KMS-11 (cell line): ENCODE data around the gene G6PC1.

Source experiments
- H2AFZ ChIP-seq: fragments of 200-600 bp; sonication (generic); 2 replicates; pipeline ENCODE4 v1.6.1; 2016; ENCODE audit warnings: antibody characterized with exemption, mixed run types, low read depth
- H3K27ac ChIP-seq: fragments of 200-600 bp; sonication (generic); 2 replicates; pipeline ENCODE4 v1.6.1; 2016; ENCODE audit warnings: mild to moderate bottlenecking, mixed run types
- H3K27me3 ChIP-seq: fragments of 200-600 bp; sonication (generic); 2 replicates; pipeline ENCODE4 v1.6.1; 2017; ENCODE audit warnings: mild to moderate bottlenecking, low read depth, mixed run types, moderate library complexity; ENCODE audit not compliant: insufficient read depth
- H3K36me3 ChIP-seq: fragments of 200-600 bp; sonication (generic); 2 replicates; pipeline ENCODE4 v1.6.1; 2017; ENCODE audit warnings: mild to moderate bottlenecking, mixed run types; ENCODE audit not compliant: insufficient read depth
- H3K4me1 ChIP-seq: fragments of 200-600 bp; sonication (generic); 2 replicates; pipeline ENCODE4 v1.6.1; 2016; ENCODE audit warnings: mild to moderate bottlenecking, low read depth, mixed run types; ENCODE audit not compliant: poor library complexity, severe bottlenecking
- H3K4me2 ChIP-seq: fragments of 200-600 bp; sonication (generic); 2 replicates; pipeline ENCODE4 v1.7.0; 2016; ENCODE audit warnings: mild to moderate bottlenecking, mixed run types
- H3K4me3 ChIP-seq: fragments of 200-600 bp; sonication (generic); IDR thresholded peaks from 2 replicates; pipeline ENCODE4 v1.6.1; 2017; ENCODE audit warnings: low read depth, low read length, mixed read lengths; ENCODE audit not compliant: insufficient read depth
- H3K79me2 ChIP-seq: fragments of 200-600 bp; sonication (generic); 2 replicates; pipeline ENCODE4 v1.6.1; 2016; ENCODE audit warnings: low read depth, mixed run types; ENCODE audit not compliant: insufficient read depth
- H3K9ac ChIP-seq: fragments of 200-600 bp; sonication (generic); 2 replicates; pipeline ENCODE4 v1.6.1; 2016; ENCODE audit warnings: mild to moderate bottlenecking, mixed run types
- H4K20me1 ChIP-seq: fragments of 200-600 bp; sonication (generic); 2 replicates; pipeline ENCODE4 v1.6.1; 2016; ENCODE audit warnings: mild to moderate bottlenecking, mixed run types; ENCODE audit not compliant: insufficient read depth
- TF ChIP-seq, protein P1 (sequence below): fragments of 200-600 bp; sonication (generic); conservative IDR thresholded peaks from 2 replicates; pipeline ENCODE4 v1.6.1; 2017; ENCODE audit warnings: low read depth, mild to moderate bottlenecking, antibody characterized with exemption, low read length, moderate library complexity, mixed read lengths

Gene G6PC1

DNA sequence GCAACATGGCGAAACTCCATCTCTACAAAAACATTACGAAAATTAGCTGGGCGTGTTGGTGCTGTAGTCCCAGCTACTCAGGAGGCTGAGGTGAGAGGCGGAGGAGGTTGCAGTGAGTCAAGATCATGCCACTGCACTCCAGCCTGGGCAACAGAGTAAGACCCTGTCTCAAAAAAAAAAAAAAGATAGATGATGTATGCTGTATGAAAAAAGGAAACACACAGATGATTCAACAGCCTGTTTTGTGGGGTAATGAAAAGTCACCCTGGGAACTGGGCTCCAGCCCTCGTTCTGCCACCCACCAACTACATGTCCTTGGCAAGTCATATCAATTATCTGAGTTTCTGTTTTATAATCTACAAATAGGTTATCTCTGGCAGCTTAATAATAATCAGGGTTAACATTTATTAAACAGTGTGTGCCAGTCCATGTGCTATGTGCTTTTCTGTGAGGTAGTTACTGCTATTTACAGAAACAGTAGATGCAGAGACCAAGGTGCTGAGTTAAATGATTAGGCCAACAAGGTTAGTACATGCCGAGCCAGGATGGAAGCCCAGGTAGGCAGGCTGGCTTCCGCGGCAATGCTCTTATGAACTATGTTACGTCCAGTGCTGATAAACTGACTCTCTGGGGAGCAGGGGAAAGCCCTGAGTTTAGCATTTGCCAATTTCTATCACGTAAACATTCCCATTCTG lies 1.1 kb downstream of the G6PC1 start:
- Histone ChIP-seq H4K20me1 (no peaks in the 10 kb centered on the region), H3K4me3 (no peak overlapping the region), H3K79me2 (no peaks in the 10 kb centered on the region), H2AFZ (no peak overlapping the region), H3K36me3 (no peaks in the 10 kb centered on the region), H3K4me1 (no peaks in the 10 kb centered on the region), H3K9ac (no peak overlapping the region), H3K27ac (no peak overlapping the region), H3K4me2 (no peak overlapping the region), H3K27me3 (no peaks in the 10 kb centered on the region)
- TF ChIP-seq, protein P1, sequence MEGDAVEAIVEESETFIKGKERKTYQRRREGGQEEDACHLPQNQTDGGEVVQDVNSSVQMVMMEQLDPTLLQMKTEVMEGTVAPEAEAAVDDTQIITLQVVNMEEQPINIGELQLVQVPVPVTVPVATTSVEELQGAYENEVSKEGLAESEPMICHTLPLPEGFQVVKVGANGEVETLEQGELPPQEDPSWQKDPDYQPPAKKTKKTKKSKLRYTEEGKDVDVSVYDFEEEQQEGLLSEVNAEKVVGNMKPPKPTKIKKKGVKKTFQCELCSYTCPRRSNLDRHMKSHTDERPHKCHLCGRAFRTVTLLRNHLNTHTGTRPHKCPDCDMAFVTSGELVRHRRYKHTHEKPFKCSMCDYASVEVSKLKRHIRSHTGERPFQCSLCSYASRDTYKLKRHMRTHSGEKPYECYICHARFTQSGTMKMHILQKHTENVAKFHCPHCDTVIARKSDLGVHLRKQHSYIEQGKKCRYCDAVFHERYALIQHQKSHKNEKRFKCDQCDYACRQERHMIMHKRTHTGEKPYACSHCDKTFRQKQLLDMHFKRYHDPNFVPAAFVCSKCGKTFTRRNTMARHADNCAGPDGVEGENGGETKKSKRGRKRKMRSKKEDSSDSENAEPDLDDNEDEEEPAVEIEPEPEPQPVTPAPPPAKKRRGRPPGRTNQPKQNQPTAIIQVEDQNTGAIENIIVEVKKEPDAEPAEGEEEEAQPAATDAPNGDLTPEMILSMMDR = no peak

DNA sequence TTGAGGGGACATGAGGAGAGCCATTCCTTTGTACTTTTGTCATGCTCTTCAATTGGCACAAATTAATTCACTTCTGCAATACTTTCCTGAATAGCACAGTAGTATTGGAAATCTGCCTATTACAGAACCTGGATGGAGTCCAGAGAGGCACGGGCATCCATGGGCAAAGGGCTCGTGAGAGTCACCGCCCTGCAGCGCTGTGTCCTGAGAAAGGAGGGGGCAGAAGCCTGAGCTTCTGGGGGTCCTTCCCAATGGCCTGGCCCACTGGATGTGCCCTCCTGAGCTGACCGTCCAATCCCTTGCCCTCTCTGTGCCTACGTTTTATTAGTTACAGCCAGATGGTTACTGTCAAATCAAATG lies 3.5 kb downstream of the G6PC1 start:
- H3K4me2 ChIP-seq = no peak overlapping the region
- H2AFZ ChIP-seq = no peak overlapping the region
- no peak overlapping the region for H3K9ac ChIP-seq
- no peaks in the 10 kb centered on the region for H3K27me3 ChIP-seq
- H3K79me2 ChIP-seq = no peaks in the 10 kb centered on the region
- H3K36me3 ChIP-seq = no peaks in the 10 kb centered on the region
- no peaks in the 10 kb centered on the region for H4K20me1 ChIP-seq
- TF ChIP-seq, protein P1 = no peak
- H3K4me3 ChIP-seq = no peak overlapping the region
- H3K4me1 ChIP-seq = peaks cover 15% of the 10 kb centered on the region
- H3K27ac ChIP-seq = no peak overlapping the region

DNA sequence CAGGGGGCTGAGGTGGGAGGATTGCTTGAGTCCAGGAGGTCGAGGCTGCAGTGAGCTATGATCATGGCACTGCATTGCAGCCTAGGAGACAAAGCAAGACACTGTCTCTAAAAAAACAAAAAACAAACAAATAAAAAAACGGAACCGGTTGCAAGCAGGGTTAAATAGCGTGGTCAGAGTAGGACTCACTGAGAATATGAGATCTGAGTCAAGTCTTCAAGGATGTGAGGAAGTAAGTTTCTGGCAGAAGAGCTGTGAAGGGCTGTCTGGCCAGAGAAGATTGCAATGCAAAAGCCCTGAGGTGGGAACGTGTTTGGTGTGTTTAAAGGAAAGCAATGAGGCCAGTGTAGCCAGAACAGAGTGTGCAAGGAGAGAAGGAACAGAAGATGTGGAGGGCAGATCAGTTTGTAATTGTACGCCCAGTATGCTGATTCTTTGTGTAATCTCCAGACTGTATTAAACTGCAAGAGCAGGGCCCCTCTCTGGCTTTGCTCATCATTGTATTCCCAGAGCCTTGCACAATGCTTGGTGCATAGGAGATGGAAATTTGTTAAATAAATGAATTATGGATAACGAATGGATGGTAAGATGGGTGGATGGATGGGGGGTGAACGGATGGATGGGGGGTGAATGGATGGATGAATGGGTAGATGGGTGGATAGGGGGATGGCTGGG lies 6.3 kb downstream of the G6PC1 start:
- TF ChIP-seq, protein P1 = no peak
- Histone ChIP-seq H3K9ac (no peak overlapping the region), H3K36me3 (no peaks in the 10 kb centered on the region), H3K4me1 (peaks cover 29% of the 10 kb centered on the region), H3K27me3 (no peaks in the 10 kb centered on the region), H3K4me2 (no peak overlapping the region), H3K27ac (no peak overlapping the region), H2AFZ (no peak overlapping the region), H3K79me2 (no peaks in the 10 kb centered on the region), H4K20me1 (no peaks in the 10 kb centered on the region), H3K4me3 (no peak overlapping the region)

DNA sequence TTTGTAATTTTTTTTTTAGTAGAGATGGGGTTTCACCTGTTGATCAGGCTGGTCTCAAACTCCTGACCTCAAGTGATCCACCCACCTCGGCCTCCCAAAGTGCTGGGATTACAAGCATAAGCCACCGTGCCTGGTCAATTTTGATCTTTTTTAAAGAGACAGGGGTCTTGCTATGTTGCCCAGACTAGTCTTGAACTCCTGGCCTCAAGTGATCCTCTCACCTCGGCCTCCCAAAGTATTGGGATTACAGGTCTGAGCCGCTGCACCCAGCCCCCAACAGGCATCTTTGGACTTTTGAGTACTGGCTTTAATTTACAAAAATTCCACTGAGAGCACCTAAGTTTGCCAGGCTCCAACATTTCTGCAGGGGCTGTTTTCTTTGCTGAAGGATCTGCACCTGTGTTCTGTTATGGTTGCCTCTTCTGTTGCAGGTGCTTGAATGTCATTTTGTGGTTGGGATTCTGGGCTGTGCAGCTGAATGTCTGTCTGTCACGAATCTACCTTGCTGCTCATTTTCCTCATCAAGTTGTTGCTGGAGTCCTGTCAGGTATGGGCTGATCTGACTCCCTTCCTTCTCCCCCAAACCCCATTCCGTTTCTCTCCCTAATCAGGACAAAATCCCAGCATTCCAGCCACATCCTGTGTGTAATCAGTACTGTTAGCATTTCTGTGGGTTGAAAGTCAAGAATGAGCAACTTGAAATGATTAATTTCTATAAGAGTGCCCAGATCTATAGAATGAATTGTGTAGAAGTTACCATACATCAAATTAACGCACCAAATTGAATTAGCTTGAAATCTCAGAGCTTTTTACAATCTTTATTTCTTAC lies 8.5 kb downstream of the G6PC1 start:
- Histone ChIP-seq H3K9ac (no peak overlapping the region), H3K27me3 (no peaks in the 10 kb centered on the region), H3K4me1 (peaks cover 39% of the 10 kb centered on the region), H3K79me2 (no peaks in the 10 kb centered on the region), H3K4me3 (no peak overlapping the region), H3K4me2 (peak overlapping the region; percentile 42; the same call in 1 of the 2 replicates), H2AFZ (no peak overlapping the region), H3K36me3 (no peaks in the 10 kb centered on the region), H4K20me1 (no peaks in the 10 kb centered on the region), H3K27ac (peak overlapping the region; percentile 4; the same call in 1 of the 2 replicates)
- TF ChIP-seq, protein P1 = no peak
